GM12864 (cell line): ENCODE measurements around the gene NTSR1.

Source experiments
- DNase-seq: peaks from one replicate; pipeline ENCODE4 v3.0.0-alpha.2; 2011; ENCODE audit warnings: low read depth
- H3K4me3 ChIP-seq: 2 replicates; pipeline ENCODE4 v1.5.1; 2011; ENCODE audit warnings: mild to moderate bottlenecking, low read depth, low read length, control low read depth
- TF ChIP-seq, protein P1 (sequence below): IDR thresholded peaks from 2 replicates; pipeline ENCODE4 v1.5.1; 2011; ENCODE audit warnings: low read depth, mild to moderate bottlenecking, moderate library complexity, low read length, control low read depth, inconsistent platforms; ENCODE audit errors: missing control alignments

NTSR1 gene

DNA sequence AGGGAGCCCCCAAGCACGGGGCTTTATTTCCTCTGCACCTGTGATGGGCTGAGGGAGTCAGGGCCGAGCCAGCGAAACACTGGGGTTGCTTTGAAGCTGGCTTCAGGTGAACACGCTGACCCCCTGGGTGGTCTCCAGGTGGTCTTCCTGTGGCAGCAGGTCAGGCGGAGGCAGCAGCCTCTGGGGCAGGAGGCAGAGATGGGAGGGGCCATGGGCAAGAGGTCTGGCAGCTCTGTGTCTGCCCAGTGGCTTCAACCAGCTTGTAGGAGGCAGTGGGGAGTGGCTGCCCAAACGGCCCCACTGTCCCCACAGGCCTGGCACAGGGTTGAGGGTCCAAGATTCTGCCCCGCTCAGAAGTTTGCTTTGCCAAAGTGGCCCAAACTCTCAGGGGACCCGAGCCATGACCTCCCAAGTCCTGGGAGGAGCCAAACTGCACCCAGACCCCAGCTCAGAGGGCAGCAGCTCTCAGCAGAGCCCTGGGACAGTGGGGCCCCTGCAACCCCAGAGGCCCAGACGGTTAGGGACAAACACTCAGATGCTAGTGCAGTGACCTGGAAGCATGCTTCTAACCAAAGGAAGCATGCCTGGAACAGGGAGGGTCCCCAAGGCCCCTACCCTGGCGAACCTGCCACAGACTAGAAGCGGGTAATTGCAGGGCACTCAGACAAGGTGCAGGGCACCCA, 15.3 kb downstream of the NTSR1 start:
- TF ChIP-seq, protein P1, sequence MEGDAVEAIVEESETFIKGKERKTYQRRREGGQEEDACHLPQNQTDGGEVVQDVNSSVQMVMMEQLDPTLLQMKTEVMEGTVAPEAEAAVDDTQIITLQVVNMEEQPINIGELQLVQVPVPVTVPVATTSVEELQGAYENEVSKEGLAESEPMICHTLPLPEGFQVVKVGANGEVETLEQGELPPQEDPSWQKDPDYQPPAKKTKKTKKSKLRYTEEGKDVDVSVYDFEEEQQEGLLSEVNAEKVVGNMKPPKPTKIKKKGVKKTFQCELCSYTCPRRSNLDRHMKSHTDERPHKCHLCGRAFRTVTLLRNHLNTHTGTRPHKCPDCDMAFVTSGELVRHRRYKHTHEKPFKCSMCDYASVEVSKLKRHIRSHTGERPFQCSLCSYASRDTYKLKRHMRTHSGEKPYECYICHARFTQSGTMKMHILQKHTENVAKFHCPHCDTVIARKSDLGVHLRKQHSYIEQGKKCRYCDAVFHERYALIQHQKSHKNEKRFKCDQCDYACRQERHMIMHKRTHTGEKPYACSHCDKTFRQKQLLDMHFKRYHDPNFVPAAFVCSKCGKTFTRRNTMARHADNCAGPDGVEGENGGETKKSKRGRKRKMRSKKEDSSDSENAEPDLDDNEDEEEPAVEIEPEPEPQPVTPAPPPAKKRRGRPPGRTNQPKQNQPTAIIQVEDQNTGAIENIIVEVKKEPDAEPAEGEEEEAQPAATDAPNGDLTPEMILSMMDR, result no peak
- DNase-seq, result no peak
- no peak overlapping the region for H3K4me3 ChIP-seq

DNA sequence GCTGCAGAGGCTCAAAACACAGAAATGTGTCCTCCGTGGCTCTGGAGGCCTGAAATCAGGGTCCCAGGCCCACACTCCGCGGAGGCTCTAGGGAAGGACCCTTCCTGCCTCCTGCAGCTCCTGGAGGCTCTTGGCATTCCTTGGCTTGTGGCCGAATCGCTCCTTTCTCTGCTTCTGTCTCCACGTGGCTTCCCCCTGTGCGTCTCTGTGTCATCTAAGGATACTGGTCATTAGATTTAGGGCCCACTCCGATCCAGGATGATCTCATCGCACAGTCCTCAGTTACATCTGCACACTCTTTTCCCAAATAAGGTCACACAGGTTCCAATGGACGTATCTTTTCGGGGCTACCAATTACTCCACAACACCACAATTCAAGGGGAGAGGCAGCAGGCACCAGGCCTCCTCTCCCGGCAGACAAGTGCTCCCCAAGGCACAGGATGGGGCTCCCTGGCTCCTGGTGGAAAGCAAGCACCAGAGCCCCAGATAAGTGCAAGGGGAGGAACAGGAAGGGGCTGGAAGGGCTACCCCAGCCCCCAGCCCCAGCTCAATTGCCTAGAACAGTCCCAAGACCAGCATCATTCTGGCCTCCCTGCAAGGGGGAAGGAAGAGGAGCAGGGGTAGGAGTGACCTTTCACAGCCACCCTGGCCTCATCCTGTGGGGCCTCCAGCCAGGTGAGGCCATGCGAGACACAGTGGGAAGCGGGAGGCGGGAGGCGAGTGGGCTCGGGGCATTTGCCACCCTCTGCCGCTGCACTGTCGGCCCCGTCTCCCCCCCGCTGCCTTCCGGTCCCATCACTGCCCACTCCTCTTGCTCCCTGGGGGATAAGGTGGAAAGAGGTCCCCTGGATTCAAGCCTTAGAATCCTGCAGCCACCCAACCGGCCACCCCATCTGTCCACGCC, 16.3 kb downstream of the NTSR1 start:
- TF ChIP-seq, protein P1, result no peak
- no peak overlapping the region for H3K4me3 ChIP-seq
- no peak for DNase-seq

DNA sequence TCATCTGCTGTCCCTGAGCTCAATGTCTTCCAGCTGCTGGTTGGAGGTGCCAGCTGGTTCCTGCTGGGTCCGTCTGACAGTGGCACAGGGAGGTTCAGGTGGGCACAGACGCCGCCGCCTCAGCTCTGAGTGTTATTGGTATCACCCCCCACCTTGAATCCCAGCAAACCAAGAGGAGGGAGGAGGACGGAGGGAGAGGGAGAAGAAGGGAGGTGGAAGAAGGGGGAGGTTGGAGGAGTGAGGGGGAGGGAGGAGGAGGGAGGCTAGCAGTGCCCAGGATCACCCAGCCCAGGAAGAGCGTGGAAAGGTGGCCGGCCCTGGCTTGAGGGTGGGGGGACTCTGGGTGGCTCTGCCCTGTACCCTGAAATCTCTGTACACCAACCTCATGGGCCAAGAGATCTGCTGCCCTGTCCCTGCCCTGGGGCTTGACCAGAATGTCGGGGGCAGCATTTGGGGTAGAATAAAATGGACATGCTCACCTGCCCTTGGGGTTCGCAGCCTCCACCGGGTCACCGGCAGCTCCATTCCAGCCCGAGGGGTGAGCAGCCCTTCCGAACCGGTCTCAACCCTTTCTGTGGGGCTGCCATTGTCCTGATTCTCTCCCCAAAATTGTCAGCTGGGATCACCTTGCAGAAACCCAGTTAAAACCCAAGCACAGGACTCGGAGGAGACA, 17.1 kb downstream of the NTSR1 start:
- no peak overlapping the region for H3K4me3 ChIP-seq
- no peak for DNase-seq
- TF ChIP-seq, protein P1, result no peak

DNA sequence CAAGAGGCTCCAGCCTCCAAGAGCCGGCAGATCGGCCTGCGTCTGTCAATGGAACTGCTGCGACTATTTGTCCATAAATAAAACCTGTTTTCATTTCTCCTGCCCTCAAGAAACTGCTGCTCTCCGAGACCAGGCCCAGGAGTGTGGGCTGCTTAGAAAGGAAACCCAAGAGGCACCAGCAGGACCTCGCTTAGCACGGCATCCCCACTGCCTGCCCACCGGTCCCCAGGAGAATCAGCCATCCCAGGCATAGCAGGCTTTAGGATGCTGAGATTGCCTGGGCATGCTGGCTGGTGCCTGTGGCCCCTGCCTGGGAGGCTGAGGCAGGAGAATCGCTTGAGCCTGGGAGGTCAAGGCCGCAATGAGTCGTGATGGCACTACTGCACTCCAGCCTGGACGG, 17.6 kb downstream of the NTSR1 start:
- DNase-seq, result no peak
- TF ChIP-seq, protein P1, result no peak
- no peak overlapping the region for H3K4me3 ChIP-seq

DNA sequence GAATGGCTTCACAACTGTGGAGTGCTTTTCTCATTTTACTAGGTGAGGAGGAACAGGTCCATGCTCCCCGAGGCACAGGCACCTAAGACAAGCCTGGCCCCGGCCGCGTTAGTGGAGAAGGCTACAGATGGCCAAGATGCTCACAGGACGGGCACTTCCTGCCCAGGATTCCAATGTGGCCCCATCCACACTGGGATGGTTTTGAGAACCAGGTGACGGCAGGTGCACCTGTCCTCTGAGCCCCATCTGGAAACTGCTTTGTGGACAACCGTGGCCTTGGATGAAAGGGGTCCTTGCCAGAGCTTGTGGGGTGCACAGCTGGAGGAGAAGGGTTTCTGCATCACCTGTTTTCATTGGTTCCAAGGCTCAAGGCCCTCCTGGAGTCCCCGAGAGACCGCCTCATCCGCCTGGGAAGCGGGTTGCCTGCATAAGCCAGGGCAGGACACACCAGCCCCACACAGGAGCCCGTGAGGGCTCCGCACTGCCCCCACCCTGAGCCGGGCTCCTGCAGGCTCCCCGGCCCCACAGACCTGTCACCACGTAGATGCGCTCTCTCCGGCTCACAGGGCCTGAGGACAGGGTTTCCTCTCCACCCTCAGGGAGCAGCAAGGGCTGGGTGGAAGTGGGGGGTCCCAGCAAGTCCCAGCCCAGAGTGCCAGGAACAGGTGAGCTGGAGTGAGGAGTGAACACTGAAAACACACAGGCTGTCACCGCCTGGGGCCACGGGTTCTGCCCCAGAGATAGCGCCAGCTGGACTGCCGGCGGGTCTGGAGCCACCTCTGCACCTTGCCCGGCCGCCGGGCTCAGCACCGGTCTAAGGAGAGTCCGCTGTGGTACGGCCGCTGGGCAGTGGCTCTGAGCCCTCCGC, 18.3 kb downstream of the NTSR1 start:
- TF ChIP-seq, protein P1, result no peak
- no peak overlapping the region for H3K4me3 ChIP-seq
- DNase-seq, result no peak

DNA sequence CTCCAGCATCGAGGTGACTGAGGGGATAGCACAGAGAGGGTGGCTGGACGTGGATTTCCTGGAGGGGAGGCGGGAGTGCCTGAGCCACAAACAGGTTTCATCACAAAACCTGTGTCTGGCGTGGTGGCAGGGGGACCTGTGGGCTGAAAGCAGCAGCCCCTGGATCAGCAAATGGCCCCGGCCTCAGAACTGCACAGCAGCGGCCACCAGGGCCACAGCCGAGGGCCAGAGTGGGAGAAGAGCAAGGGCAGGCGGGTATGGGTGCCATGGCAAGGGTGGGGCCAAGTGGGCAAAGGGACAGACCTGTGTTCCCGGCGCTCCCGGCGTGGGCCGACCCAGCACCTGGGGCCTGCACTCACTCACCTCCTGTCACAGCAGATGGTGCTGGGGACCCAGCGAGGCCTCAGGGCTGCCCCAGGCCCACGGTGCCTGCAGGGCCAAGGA, 19.0 kb downstream of the NTSR1 start:
- TF ChIP-seq, protein P1, result no peak
- DNase-seq, result no peak
- H3K4me3 ChIP-seq, result no peak overlapping the region
